ENCODE results near the gene NCK2. TPM values are rescaled to one million over a fixed set of nuclear protein-coding genes. Genes with fewer than 3 reads are reported as not detected.

NCK2 gene
- total and polyA plus RNA-seq, 10 of the 15 experiments (the other 5 are each of a cell fraction or from before 2014, with no cell fraction given) = 1.2 to 30.9 (median 14.1) TPM

DNA sequence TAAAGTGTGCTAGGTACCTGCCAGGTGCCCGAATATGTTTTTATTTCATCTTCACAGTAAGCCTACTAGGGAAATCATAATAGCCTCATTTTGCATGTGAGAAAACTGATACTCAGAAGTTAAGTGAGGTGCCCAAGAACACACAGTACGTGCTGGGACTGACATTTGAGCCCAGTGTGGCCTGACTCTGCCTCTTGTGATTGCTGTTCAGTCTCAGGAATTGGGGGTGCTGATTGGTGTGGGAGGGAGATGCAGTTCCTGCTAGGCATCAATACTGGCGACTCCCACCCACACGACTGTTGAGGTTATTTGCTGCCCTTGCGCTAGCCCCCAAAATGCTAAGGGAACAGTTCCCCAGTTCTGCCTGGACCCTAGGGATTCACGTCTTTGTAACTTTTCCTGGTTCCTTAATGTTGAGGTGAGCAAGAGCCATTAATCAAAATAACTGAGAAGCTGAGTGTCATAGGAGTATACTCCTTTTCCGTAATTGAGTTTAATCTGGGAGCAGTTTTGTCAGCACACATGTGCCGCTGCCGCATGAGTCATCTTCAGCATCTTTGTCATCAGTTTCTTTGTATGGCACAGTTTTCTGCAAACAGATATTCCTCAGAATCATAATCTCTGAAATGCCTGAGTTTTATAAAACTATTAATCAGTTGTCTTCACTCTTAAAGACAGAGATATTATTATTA is 120.7 kb downstream of the NCK2 start:
- no peak for ATAC-seq

More for the DNA sequence above, 120.7 kb downstream of the NCK2 start:
- Histone ChIP-seq H4K20me1 (ENCODE audit: control insufficient read depth, insufficient read depth) (no peaks in the 10 kb centered on the region; the same call in 1 of the 2 replicates), H3K4me1 (ENCODE audit: control insufficient read depth, insufficient read depth, low read length) (no peaks in the 10 kb centered on the region; the same call in 1 of the 2 replicates), H2AFZ (ENCODE audit: control insufficient read depth, low read depth, low read length) (no peak overlapping the region), H3K36me3 (ENCODE audit: control insufficient read depth in 2 of 2, insufficient read depth in 2 of 2, low read length in 1 of 2) (peaks cover 1 to 3% of the 10 kb centered on the region in 2 experiments; a peak in 3 of 4 replicates), H3K9me3 (replicated peaks; ENCODE audit: control insufficient read depth, insufficient read depth, low read length) (no peaks in the 10 kb centered on the region), H3K4me2 (ENCODE audit: control insufficient read depth, insufficient read depth) (no peak overlapping the region), H3K27me3 (replicated peaks in 1 of 2; ENCODE audit: control insufficient read depth in 2 of 2, insufficient read depth in 2 of 2, low read length in 1 of 2) (no peaks in the 10 kb centered on the region), H3K79me2 (ENCODE audit: control insufficient read depth, insufficient read depth, low read length) (peaks cover 7% of the 10 kb centered on the region), H3K27ac (ENCODE audit: control insufficient read depth, insufficient read depth) (no peak overlapping the region), H3K9ac (ENCODE audit: control insufficient read depth, insufficient read depth, low read length) (no peak overlapping the region), H3K4me3 (no peak overlapping the region)
- FAIRE-seq = no peak
- no peak for DNase-seq (ENCODE audit: low read depth, low spot score)
- in situ Hi-C loops (cut with MboI) = no loop called here
- POLR2A ChIA-PET = no interaction called here
- CTCF ChIA-PET = no interaction called here
- 75% methylated on average over 9 of the region's 9 CpGs for WGBS (ENCODE audit: insufficient coverage, insufficient replicate concordance, low lambda C conversion rate, missing lambda C conversion rate)
- SMC1A ChIA-PET (ENCODE audit: uncharacterized antibody, unreplicated experiment) = no interaction called here
- TF ChIP-seq E2F8 (IDR thresholded peaks at IDR 0.05; ENCODE audit: low read depth, partially characterized antibody) (no peak), CTCF (IDR thresholded peaks at IDR 0.05 in 2 of 3, conservative IDR thresholded peaks at IDR 0.05 in 1 of 3; ENCODE audit: control insufficient read depth in 2 of 3, extremely low read depth in 1 of 3, insufficient read depth in 1 of 3, low read depth in 3 of 3, low read length in 3 of 3) (no peak), NBN (IDR thresholded peaks at IDR 0.05) (no peak), ASH2L (IDR thresholded peaks at IDR 0.05; ENCODE audit: borderline replicate concordance, low read depth) (no peak), SPI1 (IDR thresholded peaks at IDR 0.05; ENCODE audit: borderline replicate concordance, insufficient read depth, low read depth, low read length) (no peak), MYB (IDR thresholded peaks at IDR 0.05; ENCODE audit: borderline replicate concordance, low read depth, low read length) (no peak), KLF5 (IDR thresholded peaks at IDR 0.05; ENCODE audit: partially characterized antibody) (no peak), YY1 (IDR thresholded peaks at IDR 0.05; ENCODE audit: low read depth, low read length) (no peak), FOS (IDR thresholded peaks at IDR 0.05; ENCODE audit: borderline replicate concordance, extremely low read depth, insufficient read length) (no peak), FOXK2 (IDR thresholded peaks at IDR 0.05) (no peak), CHD4 (IDR thresholded peaks at IDR 0.05) (no peak), ZBED1 (IDR thresholded peaks at IDR 0.05; ENCODE audit: borderline replicate concordance) (no peak)
- TF ChIP-seq, protein P1, sequence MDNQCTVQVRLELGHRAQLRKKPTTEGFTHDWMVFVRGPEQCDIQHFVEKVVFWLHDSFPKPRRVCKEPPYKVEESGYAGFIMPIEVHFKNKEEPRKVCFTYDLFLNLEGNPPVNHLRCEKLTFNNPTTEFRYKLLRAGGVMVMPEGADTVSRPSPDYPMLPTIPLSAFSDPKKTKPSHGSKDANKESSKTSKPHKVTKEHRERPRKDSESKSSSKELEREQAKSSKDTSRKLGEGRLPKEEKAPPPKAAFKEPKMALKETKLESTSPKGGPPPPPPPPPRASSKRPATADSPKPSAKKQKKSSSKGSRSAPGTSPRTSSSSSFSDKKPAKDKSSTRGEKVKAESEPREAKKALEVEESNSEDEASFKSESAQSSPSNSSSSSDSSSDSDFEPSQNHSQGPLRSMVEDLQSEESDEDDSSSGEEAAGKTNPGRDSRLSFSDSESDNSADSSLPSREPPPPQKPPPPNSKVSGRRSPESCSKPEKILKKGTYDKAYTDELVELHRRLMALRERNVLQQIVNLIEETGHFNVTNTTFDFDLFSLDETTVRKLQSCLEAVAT (IDR thresholded peaks at IDR 0.05) = no peak
- TF ChIP-seq, protein P2, sequence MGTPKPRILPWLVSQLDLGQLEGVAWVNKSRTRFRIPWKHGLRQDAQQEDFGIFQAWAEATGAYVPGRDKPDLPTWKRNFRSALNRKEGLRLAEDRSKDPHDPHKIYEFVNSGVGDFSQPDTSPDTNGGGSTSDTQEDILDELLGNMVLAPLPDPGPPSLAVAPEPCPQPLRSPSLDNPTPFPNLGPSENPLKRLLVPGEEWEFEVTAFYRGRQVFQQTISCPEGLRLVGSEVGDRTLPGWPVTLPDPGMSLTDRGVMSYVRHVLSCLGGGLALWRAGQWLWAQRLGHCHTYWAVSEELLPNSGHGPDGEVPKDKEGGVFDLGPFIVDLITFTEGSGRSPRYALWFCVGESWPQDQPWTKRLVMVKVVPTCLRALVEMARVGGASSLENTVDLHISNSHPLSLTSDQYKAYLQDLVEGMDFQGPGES (IDR thresholded peaks at IDR 0.05) = no peak
- RAD21 ChIA-PET (ENCODE audit: unreplicated experiment) = no interaction called here
- intact Hi-C loops (cut with micrococcal nuclease; ENCODE audit: unreplicated experiment) = no loop called here
- BruUV-seq (replicated peaks) = no TSS peak

Measured in GM12878 (cell line).